ENCODE measurements around the gene TNNI2. TPM values are rescaled to one million over a fixed set of nuclear protein-coding genes. Genes with fewer than 3 reads are reported as not detected.

The TNNI2 gene
- total and polyA plus RNA-seq, 2 experiments from 2014 or later = 0.73 to 5.5 TPM

DNA sequence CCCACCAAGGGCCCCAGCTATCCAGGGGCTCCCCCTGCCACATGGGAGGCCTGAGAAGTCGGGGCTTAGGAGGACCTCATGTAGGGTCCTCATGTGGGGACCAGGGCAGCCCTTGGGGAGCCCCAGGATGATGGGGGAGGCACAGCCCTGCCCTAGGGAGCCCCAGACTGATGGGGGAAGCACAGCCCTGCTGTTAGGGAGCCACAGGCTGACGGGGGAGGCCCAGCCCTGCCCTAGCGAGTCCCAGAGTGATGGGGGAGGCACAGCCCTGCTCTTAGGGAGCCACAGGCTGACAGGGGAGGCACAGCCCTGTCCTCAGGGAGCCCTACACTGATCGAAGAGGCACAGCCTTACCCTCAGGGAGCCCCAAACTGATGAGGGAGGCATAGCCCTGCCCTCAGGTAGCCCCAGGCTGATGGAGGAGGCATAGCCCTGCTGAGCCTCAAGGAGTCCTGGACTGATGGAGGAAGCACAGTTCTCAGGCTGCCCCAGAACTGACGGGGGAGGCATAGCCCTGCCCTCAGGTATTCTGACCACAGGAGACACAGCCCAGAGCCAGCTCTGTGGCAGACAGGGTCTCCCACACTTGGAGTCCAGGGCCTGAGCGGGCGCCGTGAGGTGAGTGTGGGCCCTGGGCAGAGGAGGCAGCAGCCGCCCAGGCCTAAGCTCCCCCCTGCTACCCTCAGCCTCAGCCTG, 42.1 kb downstream of the TNNI2 start:
- no peak overlapping the region for H3K4me2 ChIP-seq
- DNase-seq (ENCODE audit: low spot score) = no peak
- no peak overlapping the region for H3K4me3 ChIP-seq
- no peaks in the 10 kb centered on the region for H3K27me3 ChIP-seq
- no peaks in the 10 kb centered on the region for H3K9me3 ChIP-seq (ENCODE audit: low read depth)
- H3K79me2 ChIP-seq = no peaks in the 10 kb centered on the region
- H2AFZ ChIP-seq = no peak overlapping the region
- H3K4me1 ChIP-seq (ENCODE audit: insufficient read depth) = peaks cover 48% of the 10 kb centered on the region
- H3K9me2 ChIP-seq (replicated peaks; ENCODE audit: insufficient read depth) = no peaks in the 10 kb centered on the region
- H3K36me3 ChIP-seq (replicated peaks; ENCODE audit: insufficient read depth, low read depth) = no peaks in the 10 kb centered on the region
- peak overlapping the region; percentile 99 for H3K27ac ChIP-seq
- WGBS (ENCODE audit: low lambda C conversion rate, missing lambda C conversion rate) = 92% methylated on average over 9 of the region's 9 CpGs
- TF ChIP-seq EZH2phosphoT487 (IDR thresholded peaks at IDR 0.05; ENCODE audit: low read depth, severe bottlenecking, unreplicated experiment) (no peak), CTCF (IDR thresholded peaks at IDR 0.05; ENCODE audit: poor library complexity) (no peak), EZH2 (IDR thresholded peaks at IDR 0.05; ENCODE audit: borderline replicate concordance) (no peak)
- no peaks in the 10 kb centered on the region for H4K20me1 ChIP-seq (ENCODE audit: insufficient read depth, poor library complexity, severe bottlenecking)

GRCh38 chr11:1881442-1882264, 42.9 kb downstream of the TNNI2 start:
- no peaks in the 10 kb centered on the region for H3K9me3 ChIP-seq (ENCODE audit: low read depth)
- no peak overlapping the region for H3K4me3 ChIP-seq
- peaks cover 40% of the 10 kb centered on the region for H3K4me1 ChIP-seq (ENCODE audit: insufficient read depth)
- peak overlapping the region; percentile 99 for H3K27ac ChIP-seq
- no peaks in the 10 kb centered on the region for H3K9me2 ChIP-seq (replicated peaks; ENCODE audit: insufficient read depth)
- H3K4me2 ChIP-seq = no peak overlapping the region
- no peaks in the 10 kb centered on the region for H3K27me3 ChIP-seq
- no peak overlapping the region for H2AFZ ChIP-seq
- WGBS (ENCODE audit: low lambda C conversion rate, missing lambda C conversion rate) = 83% methylated on average over 36 of the region's 43 CpGs
- no peaks in the 10 kb centered on the region for H3K79me2 ChIP-seq
- DNase-seq (ENCODE audit: low spot score) = no peak
- TF ChIP-seq EZH2phosphoT487 (IDR thresholded peaks at IDR 0.05; ENCODE audit: low read depth, severe bottlenecking, unreplicated experiment) (no peak), CTCF (IDR thresholded peaks at IDR 0.05; ENCODE audit: poor library complexity) (no peak), EZH2 (IDR thresholded peaks at IDR 0.05; ENCODE audit: borderline replicate concordance) (no peak)
- no peaks in the 10 kb centered on the region for H3K36me3 ChIP-seq (replicated peaks; ENCODE audit: insufficient read depth, low read depth)
- H4K20me1 ChIP-seq (ENCODE audit: insufficient read depth, poor library complexity, severe bottlenecking) = no peaks in the 10 kb centered on the region

DNA sequence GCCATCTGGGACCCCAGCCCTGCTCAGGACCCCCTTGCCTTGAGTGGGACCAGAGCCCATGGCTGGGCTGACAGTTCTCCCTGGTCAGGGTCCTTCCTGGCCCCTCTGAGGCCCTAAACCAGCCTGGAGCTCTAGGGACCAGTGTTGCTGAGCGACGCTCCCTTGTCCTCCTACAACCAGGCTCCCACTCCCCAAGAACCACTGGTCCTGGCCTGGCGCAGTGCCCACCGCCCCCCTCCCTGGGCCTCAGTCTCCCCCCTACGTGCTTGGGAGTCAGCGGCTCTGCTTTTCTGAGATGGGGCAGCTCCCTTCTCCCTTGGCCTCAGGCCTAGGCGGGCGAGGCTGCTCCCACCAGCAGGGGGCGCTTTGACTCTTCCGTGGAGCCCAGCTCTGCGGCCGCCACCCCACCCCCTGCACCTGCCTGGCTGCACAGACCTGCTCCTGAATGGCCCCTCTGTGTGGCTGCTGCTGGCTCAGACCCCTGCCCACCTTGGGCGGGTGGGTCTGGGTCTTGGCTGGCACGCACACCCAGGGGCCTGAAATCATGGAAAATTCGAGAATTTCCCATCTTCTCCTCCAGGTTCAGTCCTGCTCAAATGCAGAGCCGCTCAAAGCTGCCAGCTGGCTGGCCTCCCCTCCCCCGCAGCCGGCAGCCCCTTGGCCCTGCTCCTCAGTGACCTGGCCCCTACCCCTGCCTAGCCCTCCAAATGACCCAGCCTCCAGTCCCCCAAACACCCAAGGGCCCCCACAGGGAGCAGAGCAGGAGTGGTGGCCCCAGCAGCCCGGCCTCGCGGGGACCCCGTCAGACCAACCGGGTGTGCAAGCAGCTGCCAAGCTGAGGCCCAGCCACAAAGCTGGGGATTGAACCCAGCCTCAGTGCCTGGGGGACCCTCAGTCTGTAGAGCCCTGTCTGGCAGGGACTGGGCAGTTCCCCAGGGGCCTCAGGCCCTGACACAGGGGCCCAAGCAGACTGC, 43.8 kb downstream of the TNNI2 start:
- Histone ChIP-seq H3K79me2 (no peaks in the 10 kb centered on the region), H3K9me3 (ENCODE audit: low read depth) (no peaks in the 10 kb centered on the region), H2AFZ (no peak overlapping the region), H3K4me1 (ENCODE audit: insufficient read depth) (peaks cover 34% of the 10 kb centered on the region), H3K9me2 (replicated peaks; ENCODE audit: insufficient read depth) (no peaks in the 10 kb centered on the region), H3K27me3 (no peaks in the 10 kb centered on the region), H3K4me2 (no peak overlapping the region), H3K27ac (peak overlapping the region; percentile 99), H3K4me3 (no peak overlapping the region), H4K20me1 (ENCODE audit: insufficient read depth, poor library complexity, severe bottlenecking) (no peaks in the 10 kb centered on the region), H3K36me3 (replicated peaks; ENCODE audit: insufficient read depth, low read depth) (no peaks in the 10 kb centered on the region)
- 44% methylated on average over 19 of the region's 23 CpGs for WGBS (ENCODE audit: low lambda C conversion rate, missing lambda C conversion rate)
- no peak for TF ChIP-seq EZH2 (IDR thresholded peaks at IDR 0.05; ENCODE audit: borderline replicate concordance)
- TF ChIP-seq EZH2phosphoT487 (IDR thresholded peaks at IDR 0.05; ENCODE audit: low read depth, severe bottlenecking, unreplicated experiment) = no peak
- TF ChIP-seq CTCF (IDR thresholded peaks at IDR 0.05; ENCODE audit: poor library complexity) = peak; percentile 97
- peak; percentile 92 for DNase-seq (ENCODE audit: low spot score)

Data from hepatocyte (in vitro differentiated cells).